ENCODE results near the gene DOK3. TPM values are rescaled to one million over a fixed set of nuclear protein-coding genes. Genes with fewer than 3 reads are reported as not detected.

DOK3 gene
- total and polyA plus RNA-seq, 2 donors (not counting 1 experiment from before 2014, with no cell fraction given), result 103 to 115 TPM

GRCh38 chr5:177537389-177538361 is 28.0 kb upstream of the DOK3 start:
- H3K4me1 ChIP-seq (ENCODE audit: control insufficient read depth in 2 of 2, insufficient read depth in 2 of 2, low read length in 2 of 2), result no peaks in the 10 kb centered on the region
- intact Hi-C loops (cut with micrococcal nuclease), result no loop called here
- peaks cover 57% of the 10 kb centered on the region for H4K20me1 ChIP-seq (ENCODE audit: control insufficient read depth, insufficient read depth, low read length, poor library complexity, severe bottlenecking)
- ChIA-PET POLR2A (no interaction called here), CTCF (interaction anchor here (1.2 kb wide), 1 partner anchor 9 kb away, joined by 4 read pairs; no protein-coding TSS in a partner anchor)
- H3K4me3 ChIP-seq (ENCODE audit: control extremely low read depth in 1 of 5, extremely low read depth in 1 of 5, insufficient read depth in 1 of 5, low read depth in 2 of 5, low read length in 4 of 5), result no peak overlapping the region
- no peak overlapping the region for H3K27ac Mint-ChIP-seq
- DNase-seq, result no peak
- H3K9me3 ChIP-seq (ENCODE audit: control extremely low read depth in 1 of 3, control insufficient read depth in 2 of 3, insufficient read depth in 1 of 3, low read length in 2 of 3), result no peaks in the 10 kb centered on the region
- no peak for TF ChIP-seq EZH2 (IDR thresholded peaks at IDR 0.05; ENCODE audit: borderline replicate concordance, insufficient read depth, low read depth, low read length, poor library complexity, severe bottlenecking)
- no peak overlapping the region for H3K27ac ChIP-seq (ENCODE audit: low read length in 2 of 2)
- H2AFZ ChIP-seq (ENCODE audit: insufficient read depth, low read depth, low read length, poor library complexity, severe bottlenecking), result no peak overlapping the region
- no peaks in the 10 kb centered on the region for H3K27me3 Mint-ChIP-seq
- peaks cover 0 to 49% of the 10 kb centered on the region in 2 experiments for H3K36me3 ChIP-seq (replicated peaks in 1 of 2; ENCODE audit: control extremely low read depth in 1 of 2, control insufficient read depth in 1 of 2, extremely low read depth in 1 of 2, insufficient read depth in 2 of 2, low read length in 1 of 2)
- H3K4me3 Mint-ChIP-seq, result no peak overlapping the region
- no peaks in the 10 kb centered on the region for H3K9me3 Mint-ChIP-seq (ENCODE audit: insufficient read depth)
- H3K79me2 ChIP-seq (ENCODE audit: control insufficient read depth, insufficient read depth, low read length), result peaks cover 52% of the 10 kb centered on the region
- H3K27me3 ChIP-seq (replicated peaks in 1 of 4; ENCODE audit: control extremely low read depth in 1 of 4, control insufficient read depth in 3 of 4, insufficient read depth in 4 of 4, low read length in 3 of 4), result no peaks in the 10 kb centered on the region
- no peak overlapping the region for H3K4me2 ChIP-seq (replicated peaks; ENCODE audit: low read depth, low read length, poor library complexity, severe bottlenecking)
- no peak overlapping the region for H3K9ac ChIP-seq (ENCODE audit: low read length)
- WGBS (ENCODE audit: insufficient coverage), result 100% methylated on average over 8 of the region's 15 CpGs
- no peaks in the 10 kb centered on the region for H3K4me1 Mint-ChIP-seq
- ATAC-seq (ENCODE audit: low read depth), result no peak

GRCh38 chr5:177536386-177536785 is 26.8 kb upstream of the DOK3 start:
- no peak for ATAC-seq (ENCODE audit: low read depth)
- 100% methylated on average over 8 of the region's 10 CpGs for WGBS (ENCODE audit: insufficient coverage)
- H3K27ac ChIP-seq (ENCODE audit: low read length in 2 of 2), result no peak overlapping the region
- Mint-ChIP-seq H3K9me3 (ENCODE audit: insufficient read depth) (no peaks in the 10 kb centered on the region), H3K4me3 (no peak overlapping the region), H3K27ac (no peak overlapping the region), H3K27me3 (no peaks in the 10 kb centered on the region), H3K4me1 (no peaks in the 10 kb centered on the region)
- peaks cover 45% of the 10 kb centered on the region for H3K79me2 ChIP-seq (ENCODE audit: control insufficient read depth, insufficient read depth, low read length)
- H3K9me3 ChIP-seq (ENCODE audit: control extremely low read depth in 1 of 3, control insufficient read depth in 2 of 3, insufficient read depth in 1 of 3, low read length in 2 of 3), result no peaks in the 10 kb centered on the region
- H3K4me1 ChIP-seq (ENCODE audit: control insufficient read depth in 2 of 2, insufficient read depth in 2 of 2, low read length in 2 of 2), result no peaks in the 10 kb centered on the region
- no peak for DNase-seq
- H3K9ac ChIP-seq (ENCODE audit: low read length), result no peak overlapping the region
- intact Hi-C loops (cut with micrococcal nuclease), result no loop called here
- peaks cover 50% of the 10 kb centered on the region for H4K20me1 ChIP-seq (ENCODE audit: control insufficient read depth, insufficient read depth, low read length, poor library complexity, severe bottlenecking)
- ChIA-PET POLR2A (no interaction called here), CTCF (no interaction called here)
- H3K36me3 ChIP-seq (replicated peaks in 1 of 2; ENCODE audit: control extremely low read depth in 1 of 2, control insufficient read depth in 1 of 2, extremely low read depth in 1 of 2, insufficient read depth in 2 of 2, low read length in 1 of 2), result peaks cover 0 to 54% of the 10 kb centered on the region in 2 experiments
- H3K4me3 ChIP-seq (ENCODE audit: control extremely low read depth in 1 of 5, extremely low read depth in 1 of 5, insufficient read depth in 1 of 5, low read depth in 2 of 5, low read length in 4 of 5), result no peak overlapping the region
- TF ChIP-seq EZH2 (IDR thresholded peaks at IDR 0.05; ENCODE audit: borderline replicate concordance, insufficient read depth, low read depth, low read length, poor library complexity, severe bottlenecking), result no peak
- no peak for TF ChIP-seq CTCF (IDR thresholded peaks at IDR 0.05)
- H3K27me3 ChIP-seq (replicated peaks in 1 of 4; ENCODE audit: control extremely low read depth in 1 of 4, control insufficient read depth in 3 of 4, insufficient read depth in 4 of 4, low read length in 3 of 4), result no peaks in the 10 kb centered on the region
- H2AFZ ChIP-seq (ENCODE audit: insufficient read depth, low read depth, low read length, poor library complexity, severe bottlenecking), result no peak overlapping the region
- H3K4me2 ChIP-seq (replicated peaks; ENCODE audit: low read depth, low read length, poor library complexity, severe bottlenecking), result no peak overlapping the region
